SK-N-SH (cell line): ENCODE measurements around the gene UMODL1. TPM values are rescaled to one million over a fixed set of nuclear protein-coding genes. Genes with fewer than 3 reads are reported as not detected.

Source experiments
- CTCF ChIA-PET: fragments of 300-600, 350-600 bp; formaldehyde crosslinking; extraction: SDS; loops from one replicate; lab custom pipeline; 2021; lab: Yijun Ruan, JAX
- POLR2A ChIA-PET: fragments of 350-600 bp; sonication (Branson Sonifier 250); formaldehyde crosslinking; extraction: SDS; loops from one replicate; lab custom pipeline; 2020; ENCODE audit warnings: antibody characterized with exemption, inconsistent platforms; lab: Yijun Ruan, JAX
- DNase-seq: peaks from one replicate; pipeline ENCODE4 v3.0.0; 2012
- H2AFZ ChIP-seq: fragments of 200-600 bp; sonication (generic); 2 replicates; pipeline ENCODE4 v1.8.1; 2016; ENCODE audit warnings: antibody characterized with exemption, mild to moderate bottlenecking, low read depth
- H3F3A ChIP-seq: fragments of 200-600 bp; sonication (generic); replicated peaks from 2 replicates; pipeline ENCODE3; 2016; ENCODE audit warnings: antibody characterized with exemption, mild to moderate bottlenecking; ENCODE audit not compliant: insufficient read depth
- H3K27ac ChIP-seq, 2 experiments: fragments of 200-500 bp in 1 of 2; fragments of 200-600 bp in 1 of 2; sonication (Bioruptor generic) in 1 of 2; sonication (generic), shearing (Covaris generic) in 1 of 2; 2 replicates each; pipeline versions ENCODE4 v1.5.1 to v1.6.1; 2014 to 2016; ENCODE audit warnings: low read depth in 2 of 2, inconsistent platforms in 1 of 2, low read length in 1 of 2, mild to moderate bottlenecking in 1 of 2, mixed read lengths in 1 of 2
- H3K27me3 ChIP-seq: fragments of 200-600 bp; sonication (generic), shearing (Covaris generic); 2 replicates; pipeline ENCODE4 v1.6.1; 2016; ENCODE audit warnings: mixed run types; ENCODE audit not compliant: insufficient read depth
- H3K36me3 ChIP-seq, 2 experiments: fragments of 200-500 bp in 1 of 2; fragments of 200-600 bp in 1 of 2; sonication (Bioruptor generic) in 1 of 2; sonication (generic) in 1 of 2; replicated peaks in 1 of 2; 2 replicates each; pipeline versions ENCODE3 to v1.5.1; 2014 to 2016; ENCODE audit warnings: low read length in 1 of 2, mild to moderate bottlenecking in 1 of 2; ENCODE audit not compliant: insufficient read depth in 2 of 2, control insufficient read depth in 1 of 2
- H3K4me1 ChIP-seq, 2 experiments: fragments of 200-500 bp in 1 of 2; fragments of 200-600 bp in 1 of 2; sonication (Bioruptor generic) in 1 of 2; sonication (generic), shearing (Covaris generic) in 1 of 2; 2 replicates each; pipeline versions ENCODE4 v1.5.1 to v1.6.1; 2014 to 2016; ENCODE audit warnings: low read depth in 1 of 2, low read length in 1 of 2, mixed run types in 1 of 2; ENCODE audit not compliant: insufficient read depth in 2 of 2, control insufficient read depth in 1 of 2
- H3K4me2 ChIP-seq: fragments of 200-600 bp; sonication (generic), shearing (Covaris generic); 2 replicates; pipeline ENCODE4 v1.6.1; 2017; ENCODE audit warnings: mixed run types
- H3K4me3 ChIP-seq, 2 experiments: fragments of 200-500 bp in 1 of 2; fragments of 200-600 bp in 1 of 2; sonication (Bioruptor generic) in 1 of 2; sonication (generic), shearing (Covaris generic) in 1 of 2; 2 replicates each; pipeline versions ENCODE4 v1.5.1 to v1.8.1; 2014 to 2016; ENCODE audit warnings: low read depth in 2 of 2, inconsistent platforms in 1 of 2, low read length in 1 of 2, mild to moderate bottlenecking in 1 of 2, mixed read lengths in 1 of 2, moderate library complexity in 1 of 2
- H3K79me2 ChIP-seq: fragments of 200-600 bp; sonication (generic); 2 replicates; pipeline ENCODE4 v1.8.1; 2017; ENCODE audit warnings: mild to moderate bottlenecking; ENCODE audit not compliant: insufficient read depth
- H3K9ac ChIP-seq: fragments of 200-600 bp; sonication (generic); 2 replicates; pipeline ENCODE4 v1.6.1; 2017; ENCODE audit warnings: mixed run types
- H3K9me2 ChIP-seq: fragments of 200-600 bp; sonication (generic); 2 replicates; pipeline ENCODE4 v1.6.1; 2017; ENCODE audit warnings: mixed run types
- H3K9me3 ChIP-seq: fragments of 200-600 bp; sonication (generic); 2 replicates; pipeline ENCODE4 v1.6.1; 2017; ENCODE audit warnings: mixed run types, mild to moderate bottlenecking, moderate library complexity
- H4K20me1 ChIP-seq: fragments of 200-600 bp; sonication (generic); 2 replicates; pipeline ENCODE4 v1.6.1; 2017; ENCODE audit warnings: mild to moderate bottlenecking, mixed run types; ENCODE audit not compliant: insufficient read depth
- CTCF ChIP-seq: fragments of 200-600 bp; sonication (generic); IDR thresholded peaks from 2 replicates; pipeline ENCODE4 v1.6.1; 2017; ENCODE audit warnings: antibody characterized with exemption, mild to moderate bottlenecking, moderate library complexity
- ELF1 ChIP-seq: IDR thresholded peaks from 2 replicates; pipeline ENCODE4 v1.4.0; 2012
- EP300 ChIP-seq, 2 experiments: IDR thresholded peaks; 2 replicates each; pipeline versions ENCODE4 v1.4.0 to v1.6.1; 2012; ENCODE audit warnings: borderline replicate concordance in 1 of 2, low read depth in 1 of 2, low read length in 1 of 2
- EZH2phosphoT487 ChIP-seq: fragments of 200-600 bp; sonication (generic); IDR thresholded peaks from 2 replicates; pipeline ENCODE4 v1.6.1; 2017; ENCODE audit warnings: low read depth, mixed run types, mild to moderate bottlenecking, antibody characterized with exemption, moderate library complexity, borderline replicate concordance
- FOXJ3 ChIP-seq: sonication (generic); formaldehyde crosslinking; IDR thresholded peaks from 2 replicates; pipeline ENCODE4 v1.5.1; 2020; ENCODE audit warnings: mild to moderate bottlenecking, missing genetic modification reagents
- FOXM1 ChIP-seq: IDR thresholded peaks from 2 replicates; pipeline ENCODE4 v1.4.0; 2012; ENCODE audit warnings: low read depth, mild to moderate bottlenecking
- GATA2 ChIP-seq: sonication (generic); formaldehyde crosslinking; IDR thresholded peaks from 2 replicates; pipeline ENCODE4 v1.5.0; 2020; ENCODE audit warnings: mild to moderate bottlenecking, missing genetic modification reagents
- REST ChIP-seq: IDR thresholded peaks from 2 replicates; pipeline ENCODE4 v1.6.1; 2012; ENCODE audit warnings: mild to moderate bottlenecking, low read depth, low read length, moderate library complexity
- SIN3A ChIP-seq: IDR thresholded peaks from 2 replicates; pipeline ENCODE4 v1.6.1; 2012; ENCODE audit warnings: low read depth, mild to moderate bottlenecking, low read length, moderate library complexity, borderline replicate concordance
- SMC3 ChIP-seq: IDR thresholded peaks from 2 replicates; pipeline ENCODE4 v1.6.1; 2012; ENCODE audit warnings: low read depth, low read length, improper control_type of control experiment
- TEAD4 ChIP-seq: IDR thresholded peaks from 2 replicates; pipeline ENCODE4 v1.4.0; 2012; ENCODE audit warnings: mild to moderate bottlenecking, borderline replicate concordance; ENCODE audit not compliant: insufficient read depth
- YY1 ChIP-seq: IDR thresholded peaks from 2 replicates; pipeline ENCODE4 v1.4.0; 2012; ENCODE audit warnings: low read depth, mild to moderate bottlenecking
- WGBS: methylation state at CpG from one replicate; pipeline ENCODE4 v1.1.6; 2017; ENCODE audit warnings: low lambda C conversion rate; 5-methylcytosine and 5-hydroxymethylcytosine counted together
- polyA plus RNA-seq, 3 experiments: library from polyadenylated mRNA; depleted of rRNA; stranded (reverse); fragments of >200 nt; gene quantifications; 2 replicates each; pipeline ENCODE4 v1.2.3, GENCODE V29; 2012
- TF ChIP-seq, protein P1 (sequence below): IDR thresholded peaks from 2 replicates; pipeline ENCODE4 v1.4.0; 2012; ENCODE audit warnings: low read depth, borderline replicate concordance

UMODL1 gene
- polyA plus RNA-seq, 1 of the 3 experiments (the other 2 are of a cell fraction): not detected

- no peak overlapping the region for H3K27ac ChIP-seq
- H3K36me3 ChIP-seq: no peaks in the 10 kb centered on the region
- no peaks in the 10 kb centered on the region for H3K79me2 ChIP-seq
- ChIA-PET POLR2A (no interaction called here), CTCF (interaction anchor here (0.6 to 1.6 kb wide), 3 partner anchors 72 to 225 kb away, joined by 3 to 5 read pairs (median 4); no protein-coding TSS in a partner anchor)
- DNase-seq: no peak
- H3K9me3 ChIP-seq: no peaks in the 10 kb centered on the region
- H3K4me1 ChIP-seq: peaks cover 0 to 15% of the 10 kb centered on the region in 2 experiments; a peak in 2 of 4 replicates
- no peak overlapping the region for H3K4me3 ChIP-seq
- TF ChIP-seq YY1 (no peak), FOXM1 (no peak), CTCF (no peak), TEAD4 (no peak), EZH2phosphoT487 (no peak), ELF1 (no peak), FOXJ3 (no peak), EP300 (IDR thresholded peaks at IDR 0.05; ENCODE audit: borderline replicate concordance in 1 of 2, low read depth in 1 of 2, low read length in 1 of 2) (no peak), SMC3 (no peak), REST (no peak), SIN3A (no peak), GATA2 (no peak)
- TF ChIP-seq, protein P1, sequence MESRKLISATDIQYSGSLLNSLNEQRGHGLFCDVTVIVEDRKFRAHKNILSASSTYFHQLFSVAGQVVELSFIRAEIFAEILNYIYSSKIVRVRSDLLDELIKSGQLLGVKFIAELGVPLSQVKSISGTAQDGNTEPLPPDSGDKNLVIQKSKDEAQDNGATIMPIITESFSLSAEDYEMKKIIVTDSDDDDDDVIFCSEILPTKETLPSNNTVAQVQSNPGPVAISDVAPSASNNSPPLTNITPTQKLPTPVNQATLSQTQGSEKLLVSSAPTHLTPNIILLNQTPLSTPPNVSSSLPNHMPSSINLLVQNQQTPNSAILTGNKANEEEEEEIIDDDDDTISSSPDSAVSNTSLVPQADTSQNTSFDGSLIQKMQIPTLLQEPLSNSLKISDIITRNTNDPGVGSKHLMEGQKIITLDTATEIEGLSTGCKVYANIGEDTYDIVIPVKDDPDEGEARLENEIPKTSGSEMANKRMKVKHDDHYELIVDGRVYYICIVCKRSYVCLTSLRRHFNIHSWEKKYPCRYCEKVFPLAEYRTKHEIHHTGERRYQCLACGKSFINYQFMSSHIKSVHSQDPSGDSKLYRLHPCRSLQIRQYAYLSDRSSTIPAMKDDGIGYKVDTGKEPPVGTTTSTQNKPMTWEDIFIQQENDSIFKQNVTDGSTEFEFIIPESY: no peak
- WGBS: 91% methylated on average over 7 of the region's 7 CpGs
- H3K27me3 ChIP-seq: no peaks in the 10 kb centered on the region
- no peak overlapping the region for H3K9ac ChIP-seq
- no peak overlapping the region for H2AFZ ChIP-seq
- H3K4me2 ChIP-seq: no peak overlapping the region
- no peaks in the 10 kb centered on the region for H4K20me1 ChIP-seq
- H3F3A ChIP-seq: peaks cover 3% of the 10 kb centered on the region
- H3K9me2 ChIP-seq: no peaks in the 10 kb centered on the region
Measured at GRCh38 chr21:42044871-42045495, 26.1 kb upstream of the UMODL1 start.
